ENCODE measurements around the gene LRP1B.

The LRP1B gene

DNA sequence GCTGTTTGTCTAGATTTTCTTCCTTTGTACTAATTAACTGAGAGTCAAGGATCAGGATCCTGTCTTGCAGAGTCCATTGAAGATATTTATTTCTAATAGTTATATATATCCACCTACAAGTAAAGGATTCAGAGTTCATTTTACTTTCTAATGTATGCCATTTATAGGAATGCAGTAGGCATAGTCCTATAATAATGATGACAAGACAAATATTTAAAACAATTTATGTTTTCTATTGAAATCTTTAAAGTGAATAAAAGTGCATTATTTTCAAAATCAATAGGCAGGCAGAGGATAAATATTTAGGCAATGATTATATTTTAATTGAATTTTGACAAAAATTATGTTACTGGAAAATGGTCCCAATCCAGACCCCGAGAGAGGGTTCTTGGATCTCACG, 1919.9 kb downstream of the LRP1B start:
- no peak for TF ChIP-seq CTCF (IDR thresholded peaks at IDR 0.05; ENCODE audit: extremely low read depth, missing control alignments)

GRCh38 chr2:140205093-140205492, 1925.7 kb downstream of the LRP1B start:
- no peak for TF ChIP-seq CTCF (IDR thresholded peaks at IDR 0.05; ENCODE audit: extremely low read depth, missing control alignments)
- DNase-seq (ENCODE audit: low spot score), result no peak

More for the DNA sequence above, 1919.9 kb downstream of the LRP1B start:
- no peak for DNase-seq (ENCODE audit: low spot score)

GRCh38 chr2:140203347-140203746, 1927.5 kb downstream of the LRP1B start:
- DNase-seq (ENCODE audit: low spot score), result no peak
- TF ChIP-seq CTCF (IDR thresholded peaks at IDR 0.05; ENCODE audit: extremely low read depth, missing control alignments), result no peak

DNA sequence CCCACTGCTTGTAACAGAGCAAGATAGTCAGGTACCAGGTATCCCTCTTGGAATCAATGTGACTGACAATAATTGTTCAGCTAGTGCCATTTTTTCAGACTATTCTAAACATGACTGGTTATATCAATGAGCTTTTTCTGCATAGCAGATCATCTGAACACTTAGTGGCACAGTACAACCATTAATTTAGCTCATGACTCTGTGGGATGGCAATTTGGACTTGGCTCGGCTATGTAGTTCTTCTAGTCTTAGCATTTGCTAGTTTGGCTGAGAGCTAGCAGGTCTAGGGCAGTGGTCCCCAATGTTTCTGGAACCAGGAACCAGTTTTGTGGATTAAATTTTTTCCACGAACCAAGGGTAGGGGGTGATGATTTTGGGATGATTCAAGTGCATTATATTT, 1929.2 kb downstream of the LRP1B start:
- DNase-seq (ENCODE audit: low spot score), result no peak
- no peak for TF ChIP-seq CTCF (IDR thresholded peaks at IDR 0.05; ENCODE audit: extremely low read depth, missing control alignments)

DNA sequence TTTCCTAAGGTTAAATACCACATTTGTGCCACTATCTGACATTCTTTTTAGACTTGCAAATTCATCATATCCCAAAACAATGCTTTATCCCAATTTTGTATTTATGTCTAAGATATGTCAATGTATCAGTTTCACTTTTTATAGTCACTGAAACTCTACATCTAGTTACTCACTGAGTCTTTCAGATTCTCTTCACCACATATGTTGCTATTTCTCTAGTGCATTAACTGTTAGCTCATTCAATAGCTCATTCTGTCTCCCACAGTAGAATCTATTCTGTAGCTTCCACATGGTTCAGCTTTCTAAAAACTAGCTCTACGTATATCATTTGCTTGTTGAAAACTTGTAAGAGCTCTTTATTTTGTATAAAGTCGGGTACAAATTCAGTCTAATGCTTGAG, 1930.1 kb downstream of the LRP1B start:
- no peak for DNase-seq (ENCODE audit: low spot score)
- no peak for TF ChIP-seq CTCF (IDR thresholded peaks at IDR 0.05; ENCODE audit: extremely low read depth, missing control alignments)

GRCh38 chr2:140200307-140200706, 1930.5 kb downstream of the LRP1B start:
- no peak for TF ChIP-seq CTCF (IDR thresholded peaks at IDR 0.05; ENCODE audit: extremely low read depth, missing control alignments)
- no peak for DNase-seq (ENCODE audit: low spot score)

- no peak for DNase-seq (ENCODE audit: low spot score)
- no peak for TF ChIP-seq CTCF (IDR thresholded peaks at IDR 0.05; ENCODE audit: extremely low read depth, missing control alignments)
Observed at GRCh38 chr2:140199312-140199711, 1931.5 kb downstream of the LRP1B start.

Measured in GM20000 (cell line).